GM12878 (cell line): Measurements from ENCODE around the gene CXCR6. TPM values are rescaled to one million over a fixed set of nuclear protein-coding genes. Genes with fewer than 3 reads are reported as not detected.

ENCODE experiments used
- ATAC-seq: fragments of 200-7000 bp; cut with Tn5 transposase; 3 replicates; pipeline ENCODE4 v1.9.1; 2020; ENCODE audit warnings: mild to moderate bottlenecking, moderate library complexity
- BruUV-seq: library from RNA; stranded (reverse); fragments of 400-500 nt; replicated peaks from 2 replicates; lab custom pipeline; 2021; lab: Mats Ljungman, UMichigan
- CTCF ChIA-PET: fragments of 300-600 bp; sonication (Branson Sonifier 250); formaldehyde crosslinking; extraction: SDS; loops from one replicate; lab custom pipeline; 2021; ENCODE audit warnings: inconsistent platforms; lab: Yijun Ruan, JAX
- POLR2A ChIA-PET: fragments of 350-600 bp; formaldehyde crosslinking; extraction: SDS; loops from one replicate; lab custom pipeline; 2021; ENCODE audit warnings: inconsistent platforms; lab: Charles Lee
- RAD21 ChIA-PET: fragments of 300-600 bp; sonication (Branson Sonifier 250); formaldehyde crosslinking; loops from one replicate; lab custom pipeline; 2023; ENCODE audit warnings: antibody characterized with exemption; ENCODE audit not compliant: unreplicated experiment; lab: Charles Lee
- SMC1A ChIA-PET: fragments of 300-600 bp; sonication (Branson Sonifier 250); formaldehyde crosslinking; loops from one replicate; lab custom pipeline; 2023; ENCODE audit not compliant: unreplicated experiment, uncharacterized antibody; lab: Charles Lee
- DNase-seq: peaks from one replicate; pipeline ENCODE4 v3.0.0-alpha.2; 2011; ENCODE audit warnings: low read depth, low spot score
- FAIRE-seq: peaks from 3 replicates; lab custom pipeline; 2011; peaks lifted over from hg19 to GRCh38; lab: Jason Lieb, UNC
- H2AFZ ChIP-seq: 2 replicates; pipeline ENCODE4 v1.6.0; 2011; ENCODE audit warnings: low read depth, low read length, control low read depth; ENCODE audit not compliant: control insufficient read depth
- H3K27ac ChIP-seq: 2 replicates; pipeline ENCODE4 v1.5.1; 2011; ENCODE audit warnings: control low read depth; ENCODE audit not compliant: control insufficient read depth, insufficient read depth
- H3K27me3 ChIP-seq, 2 experiments: replicated peaks in 1 of 2; 2 replicates each; pipeline versions ENCODE4 v1.6.0 to v1.6.1; 2011; ENCODE audit warnings: low read length in 1 of 2; ENCODE audit not compliant: control insufficient read depth in 2 of 2, insufficient read depth in 2 of 2
- H3K36me3 ChIP-seq, 2 experiments: 2 replicates each; pipeline ENCODE4 v1.5.1; 2011; ENCODE audit warnings: low read length in 1 of 2; ENCODE audit not compliant: control insufficient read depth in 2 of 2, insufficient read depth in 2 of 2
- H3K4me1 ChIP-seq: 2 replicates; pipeline ENCODE4 v1.6.1; 2011; ENCODE audit warnings: mild to moderate bottlenecking, low read length, moderate library complexity, mixed read lengths; ENCODE audit not compliant: control insufficient read depth, insufficient read depth
- H3K4me2 ChIP-seq: 2 replicates; pipeline ENCODE4 v1.6.0; 2011; ENCODE audit warnings: control low read depth; ENCODE audit not compliant: control insufficient read depth, insufficient read depth
- H3K4me3 ChIP-seq: fragments of 200-600 bp; sonication (generic); 2 replicates; pipeline ENCODE4 v1.5.1; 2016
- H3K79me2 ChIP-seq: 2 replicates; pipeline ENCODE4 v1.6.0; 2011; ENCODE audit warnings: low read length; ENCODE audit not compliant: control insufficient read depth, insufficient read depth
- H3K9ac ChIP-seq: 2 replicates; pipeline ENCODE4 v1.8.0; 2011; ENCODE audit warnings: low read length, control low read depth, mixed read lengths; ENCODE audit not compliant: control insufficient read depth, insufficient read depth
- H3K9me3 ChIP-seq: replicated peaks from 3 replicates; pipeline ENCODE4 v1.5.1; 2011; ENCODE audit warnings: mild to moderate bottlenecking, low read length; ENCODE audit not compliant: control insufficient read depth, insufficient read depth
- H4K20me1 ChIP-seq: 2 replicates; pipeline ENCODE4 v1.6.0; 2011; ENCODE audit not compliant: control insufficient read depth, insufficient read depth
- JUNB ChIP-seq: IDR thresholded peaks from 2 replicates; pipeline ENCODE4 v1.6.1; 2016; ENCODE audit warnings: antibody characterized with exemption, mild to moderate bottlenecking
- NFXL1 ChIP-seq: fragments of 450-650 bp; IDR thresholded peaks from 2 replicates; pipeline ENCODE4 v1.6.1; 2017; ENCODE audit warnings: antibody characterized with exemption, mild to moderate bottlenecking, borderline replicate concordance
- PML ChIP-seq: IDR thresholded peaks from 2 replicates; pipeline ENCODE4 v1.6.1; 2012; ENCODE audit warnings: low read length, inconsistent platforms
- SMARCA5 ChIP-seq: fragments of 450-650 bp; IDR thresholded peaks from 2 replicates; pipeline ENCODE4 v1.6.1; 2017; ENCODE audit warnings: mild to moderate bottlenecking
- WGBS: methylation state at CpG from one replicate; pipeline ENCODE4 v1.1.6; 2016; ENCODE audit warnings: low lambda C conversion rate; ENCODE audit not compliant: insufficient replicate concordance, insufficient coverage; ENCODE audit errors: missing lambda C conversion rate; 5-methylcytosine and 5-hydroxymethylcytosine counted together
- in situ Hi-C: fragments of 300-500 bp; cut with MboI; formaldehyde crosslinking; loops from 9 replicates; pipeline ENCODE4 v1.14.3; 2018; ENCODE audit warnings: mixed read lengths
- intact Hi-C: fragments of 100-400 bp; cut with micrococcal nuclease; formaldehyde crosslinking; loops from one replicate; pipeline ENCODE4 v1.14.2; 2022; ENCODE audit not compliant: unreplicated experiment
- polyA plus RNA-seq, 11 experiments: library from polyadenylated mRNA; depleted of rRNA in 4 of 11; unstranded in 6 of 11; stranded (reverse) in 5 of 11; fragments of >200 nt; fragmentation: Nextera tagmentation in 4 of 11; fragmentation: Illumina TruSeq in 1 of 11; extraction: Ambion mirVana in 4 of 11; extraction: Trizol in 1 of 11; gene quantifications; 1 replicate in 1 of 11; 2 replicates in 10 of 11; pipeline versions ENCODE4 v1.2.1 to v1.2.3, GENCODE V29; 2011 to 2016; ENCODE audit warnings: inconsistent platforms in 2 of 11, missing spikeins in 2 of 11, low read depth in 1 of 11
- total RNA-seq, 4 experiments: library from RNA; depleted of rRNA in 3 of 4; stranded (reverse); fragments of >200 nt in 3 of 4; fragmentation: Illumina TruSeq in 1 of 4; extraction: Trizol in 1 of 4; gene quantifications; 2 replicates each; pipeline versions ENCODE4 v1.2.1 to v1.2.3, GENCODE V29; 2013 to 2021
- TF ChIP-seq, protein P1 (sequence below): IDR thresholded peaks from 2 replicates; pipeline ENCODE4 v1.6.1; 2011; ENCODE audit warnings: borderline replicate concordance, low read depth, mild to moderate bottlenecking, moderate library complexity, low read length; ENCODE audit not compliant: insufficient read depth, poor library complexity, severe bottlenecking
- TF ChIP-seq, protein P2 (sequence below): fragments of 450-650 bp; IDR thresholded peaks from 2 replicates; pipeline ENCODE4 v1.6.1; 2017; ENCODE audit warnings: mild to moderate bottlenecking, moderate library complexity

The CXCR6 gene
- total and polyA plus RNA-seq, 10 of the 15 experiments (the other 5 are each of a cell fraction or from before 2014, with no cell fraction given), result 0.04 to 0.20 (median 0.12) TPM; not detected in 5

DNA sequence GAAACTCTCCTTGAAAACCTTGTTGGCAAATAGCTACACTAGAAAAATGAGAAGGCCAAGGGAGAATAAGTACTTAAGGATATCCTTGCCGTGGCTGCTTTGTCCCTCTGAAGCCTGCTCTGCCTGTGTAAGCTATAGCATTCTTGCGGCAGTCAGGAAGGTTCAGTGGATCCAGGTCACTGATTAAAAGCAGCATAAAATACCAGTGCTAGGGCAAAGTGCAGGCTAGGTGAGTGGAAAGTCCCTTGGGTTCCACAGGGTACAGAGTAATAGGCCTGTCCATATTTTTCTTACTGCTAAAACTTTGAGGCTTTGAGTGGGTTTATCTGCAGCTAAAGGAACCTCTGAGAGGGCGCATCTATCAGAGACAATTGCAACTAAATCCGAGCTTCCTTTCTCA, 10.3 kb downstream of the CXCR6 start:
- BruUV-seq, result no TSS peak
- ChIA-PET SMC1A (interaction anchor here (0.7 to 5.0 kb wide), 9 partner anchors 11 to 135 kb away, joined by 3 to 39 read pairs (median 5); no protein-coding TSS in a partner anchor), RAD21 (interaction anchor here (0.9 to 2.2 kb wide), 5 partner anchors 8 to 123 kb away, joined by 4 to 11 read pairs (median 5); no protein-coding TSS in a partner anchor), POLR2A (interaction anchor here (0.6 to 2.0 kb wide), 4 partner anchors 8 to 248 kb away, joined by 3 to 7 read pairs (median 4); no protein-coding TSS in a partner anchor), CTCF (interaction anchor here (0.6 to 5.9 kb wide), 13 partner anchors 10 to 210 kb away, joined by 3 to 53 read pairs (median 3); partner anchors contain the start of gene FYCO1)
- DNase-seq (no peak), FAIRE-seq (no peak), ATAC-seq (peak; percentile 71)
- Histone ChIP-seq H3K9ac (no peak overlapping the region), H3K79me2 (no peaks in the 10 kb centered on the region), H3K36me3 (peaks cover 22 to 39% of the 10 kb centered on the region in 2 experiments), H4K20me1 (no peaks in the 10 kb centered on the region), H2AFZ (no peak overlapping the region), H3K27me3 (no peaks in the 10 kb centered on the region), H3K27ac (no peak overlapping the region), H3K4me1 (no peaks in the 10 kb centered on the region), H3K9me3 (no peaks in the 10 kb centered on the region), H3K4me3 (no peak overlapping the region), H3K4me2 (no peak overlapping the region)
- in situ Hi-C loops, result no loop called here
- TF ChIP-seq NFXL1, result no peak
- TF ChIP-seq, protein P1, sequence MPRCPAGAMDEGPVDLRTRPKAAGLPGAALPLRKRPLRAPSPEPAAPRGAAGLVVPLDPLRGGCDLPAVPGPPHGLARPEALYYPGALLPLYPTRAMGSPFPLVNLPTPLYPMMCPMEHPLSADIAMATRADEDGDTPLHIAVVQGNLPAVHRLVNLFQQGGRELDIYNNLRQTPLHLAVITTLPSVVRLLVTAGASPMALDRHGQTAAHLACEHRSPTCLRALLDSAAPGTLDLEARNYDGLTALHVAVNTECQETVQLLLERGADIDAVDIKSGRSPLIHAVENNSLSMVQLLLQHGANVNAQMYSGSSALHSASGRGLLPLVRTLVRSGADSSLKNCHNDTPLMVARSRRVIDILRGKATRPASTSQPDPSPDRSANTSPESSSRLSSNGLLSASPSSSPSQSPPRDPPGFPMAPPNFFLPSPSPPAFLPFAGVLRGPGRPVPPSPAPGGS, result no peak
- no peak for TF ChIP-seq JUNB
- TF ChIP-seq SMARCA5, result no peak
- TF ChIP-seq, protein P2, sequence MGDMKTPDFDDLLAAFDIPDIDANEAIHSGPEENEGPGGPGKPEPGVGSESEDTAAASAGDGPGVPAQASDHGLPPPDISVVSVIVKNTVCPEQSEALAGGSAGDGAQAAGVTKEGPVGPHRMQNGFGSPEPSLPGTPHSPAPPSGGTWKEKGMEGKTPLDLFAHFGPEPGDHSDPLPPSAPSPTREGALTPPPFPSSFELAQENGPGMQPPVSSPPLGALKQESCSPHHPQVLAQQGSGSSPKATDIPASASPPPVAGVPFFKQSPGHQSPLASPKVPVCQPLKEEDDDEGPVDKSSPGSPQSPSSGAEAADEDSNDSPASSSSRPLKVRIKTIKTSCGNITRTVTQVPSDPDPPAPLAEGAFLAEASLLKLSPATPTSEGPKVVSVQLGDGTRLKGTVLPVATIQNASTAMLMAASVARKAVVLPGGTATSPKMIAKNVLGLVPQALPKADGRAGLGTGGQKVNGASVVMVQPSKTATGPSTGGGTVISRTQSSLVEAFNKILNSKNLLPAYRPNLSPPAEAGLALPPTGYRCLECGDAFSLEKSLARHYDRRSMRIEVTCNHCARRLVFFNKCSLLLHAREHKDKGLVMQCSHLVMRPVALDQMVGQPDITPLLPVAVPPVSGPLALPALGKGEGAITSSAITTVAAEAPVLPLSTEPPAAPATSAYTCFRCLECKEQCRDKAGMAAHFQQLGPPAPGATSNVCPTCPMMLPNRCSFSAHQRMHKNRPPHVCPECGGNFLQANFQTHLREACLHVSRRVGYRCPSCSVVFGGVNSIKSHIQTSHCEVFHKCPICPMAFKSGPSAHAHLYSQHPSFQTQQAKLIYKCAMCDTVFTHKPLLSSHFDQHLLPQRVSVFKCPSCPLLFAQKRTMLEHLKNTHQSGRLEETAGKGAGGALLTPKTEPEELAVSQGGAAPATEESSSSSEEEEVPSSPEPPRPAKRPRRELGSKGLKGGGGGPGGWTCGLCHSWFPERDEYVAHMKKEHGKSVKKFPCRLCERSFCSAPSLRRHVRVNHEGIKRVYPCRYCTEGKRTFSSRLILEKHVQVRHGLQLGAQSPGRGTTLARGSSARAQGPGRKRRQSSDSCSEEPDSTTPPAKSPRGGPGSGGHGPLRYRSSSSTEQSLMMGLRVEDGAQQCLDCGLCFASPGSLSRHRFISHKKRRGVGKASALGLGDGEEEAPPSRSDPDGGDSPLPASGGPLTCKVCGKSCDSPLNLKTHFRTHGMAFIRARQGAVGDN, result peak; percentile 32; the same call in 1 of the 2 replicates
- no peak for TF ChIP-seq PML
- intact Hi-C loops, result no loop called here
- WGBS, result 86% methylated on average over 4 of the region's 4 CpGs
